Glutamatergic neuron (in vitro differentiated cells): ENCODE data around the gene COIL. TPM values are rescaled to one million over a fixed set of nuclear protein-coding genes. Genes with fewer than 3 reads are reported as not detected.

Source experiments
- DNase-seq: peaks from one replicate; pipeline ENCODE4 v3.0.0; 2022
- H3K27ac Mint-ChIP-seq: one replicate; pipeline ENCODE4 v1.8.0; 2020; ENCODE audit warnings: mild to moderate bottlenecking, mixed read lengths, inconsistent platforms; ENCODE audit not compliant: unreplicated experiment
- H3K27me3 Mint-ChIP-seq: one replicate; pipeline ENCODE4 v1.8.0; 2020; ENCODE audit warnings: mild to moderate bottlenecking, moderate library complexity, mixed read lengths, inconsistent platforms; ENCODE audit not compliant: unreplicated experiment
- H3K36me3 Mint-ChIP-seq: one replicate; pipeline ENCODE4 v1.8.0; 2020; ENCODE audit warnings: mild to moderate bottlenecking, mixed read lengths, inconsistent platforms; ENCODE audit not compliant: unreplicated experiment
- H3K4me1 Mint-ChIP-seq: one replicate; pipeline ENCODE4 v1.8.0; 2020; ENCODE audit warnings: mild to moderate bottlenecking, low read depth, mixed read lengths, inconsistent platforms; ENCODE audit not compliant: unreplicated experiment
- H3K4me3 Mint-ChIP-seq: one replicate; pipeline ENCODE4 v1.8.0; 2020; ENCODE audit warnings: mild to moderate bottlenecking, mixed read lengths, inconsistent platforms; ENCODE audit not compliant: unreplicated experiment
- H3K9me3 Mint-ChIP-seq: one replicate; pipeline ENCODE4 v1.8.0; 2020; ENCODE audit warnings: mild to moderate bottlenecking, moderate library complexity, mixed read lengths, inconsistent platforms; ENCODE audit not compliant: unreplicated experiment
- CTCF ChIP-seq: fragments of 200-600 bp; sonication (generic); IDR thresholded peaks from one replicate; pipeline ENCODE4 v1.5.0; 2021; ENCODE audit not compliant: partially characterized antibody, unreplicated experiment
- total RNA-seq: library from RNA; stranded (reverse); fragmentation: NEBNext Ultra II Directional; extraction: Animal tissue kit (Norgen Biotek cat#: 25700); gene quantifications from one replicate; pipeline ENCODE4 v1.2.1, GENCODE V29; 2021; ENCODE audit not compliant: unreplicated experiment

The COIL gene
- total RNA-seq, 1 donor from 2014 or later, result 9.4 TPM

- no peak for TF ChIP-seq CTCF
- Mint-ChIP-seq H3K4me3 (no peak overlapping the region), H3K4me1 (no peaks in the 10 kb centered on the region), H3K36me3 (peaks cover 10% of the 10 kb centered on the region), H3K27me3 (no peaks in the 10 kb centered on the region), H3K27ac (no peak overlapping the region), H3K9me3 (no peaks in the 10 kb centered on the region)
- no peak for DNase-seq
These were observed 25.4 kb downstream of the COIL start for GRCh38 chr17:56935461-56935860.

GRCh38 chr17:56934280-56934679 is 26.6 kb downstream of the COIL start:
- Mint-ChIP-seq H3K27me3 (no peaks in the 10 kb centered on the region), H3K9me3 (peaks cover under 1% of the 10 kb centered on the region), H3K4me1 (no peaks in the 10 kb centered on the region), H3K36me3 (peaks cover 10% of the 10 kb centered on the region), H3K27ac (no peak overlapping the region), H3K4me3 (no peak overlapping the region)
- DNase-seq, result no peak
- no peak for TF ChIP-seq CTCF

- Mint-ChIP-seq H3K27ac (no peak overlapping the region), H3K36me3 (peaks cover 10% of the 10 kb centered on the region), H3K27me3 (no peaks in the 10 kb centered on the region), H3K4me1 (no peaks in the 10 kb centered on the region), H3K4me3 (no peak overlapping the region), H3K9me3 (peaks cover 3% of the 10 kb centered on the region)
- TF ChIP-seq CTCF, result no peak
- no peak for DNase-seq
These were observed 27.0 kb downstream of the COIL start for GRCh38 chr17:56933868-56934267.

GRCh38 chr17:56933151-56933745 is 27.6 kb downstream of the COIL start:
- Mint-ChIP-seq H3K27me3 (no peaks in the 10 kb centered on the region), H3K36me3 (peaks cover 10% of the 10 kb centered on the region), H3K4me3 (no peak overlapping the region), H3K27ac (no peak overlapping the region), H3K4me1 (no peaks in the 10 kb centered on the region), H3K9me3 (peaks cover 3% of the 10 kb centered on the region)
- no peak for TF ChIP-seq CTCF
- no peak for DNase-seq

- Mint-ChIP-seq H3K27ac (no peak overlapping the region), H3K4me1 (no peaks in the 10 kb centered on the region), H3K36me3 (peaks cover 10% of the 10 kb centered on the region), H3K27me3 (no peaks in the 10 kb centered on the region), H3K9me3 (peaks cover 3% of the 10 kb centered on the region), H3K4me3 (no peak overlapping the region)
- no peak for DNase-seq
- TF ChIP-seq CTCF, result no peak
These were observed 30.0 kb downstream of the COIL start for GRCh38 chr17:56930739-56931337.
